Glutamatergic neuron (in vitro differentiated cells): ENCODE measurements around the gene PAPPA2. TPM values are rescaled to one million over a fixed set of nuclear protein-coding genes. Genes with fewer than 3 reads are reported as not detected.

Source experiments
- DNase-seq: peaks from one replicate; pipeline ENCODE4 v3.0.0; 2022
- H3K27ac Mint-ChIP-seq: one replicate; pipeline ENCODE4 v1.8.0; 2020; ENCODE audit warnings: mild to moderate bottlenecking, mixed read lengths, inconsistent platforms; ENCODE audit not compliant: unreplicated experiment
- H3K27me3 Mint-ChIP-seq: one replicate; pipeline ENCODE4 v1.8.0; 2020; ENCODE audit warnings: mild to moderate bottlenecking, moderate library complexity, mixed read lengths, inconsistent platforms; ENCODE audit not compliant: unreplicated experiment
- H3K36me3 Mint-ChIP-seq: one replicate; pipeline ENCODE4 v1.8.0; 2020; ENCODE audit warnings: mild to moderate bottlenecking, mixed read lengths, inconsistent platforms; ENCODE audit not compliant: unreplicated experiment
- H3K4me1 Mint-ChIP-seq: one replicate; pipeline ENCODE4 v1.8.0; 2020; ENCODE audit warnings: mild to moderate bottlenecking, low read depth, mixed read lengths, inconsistent platforms; ENCODE audit not compliant: unreplicated experiment
- H3K4me3 Mint-ChIP-seq: one replicate; pipeline ENCODE4 v1.8.0; 2020; ENCODE audit warnings: mild to moderate bottlenecking, mixed read lengths, inconsistent platforms; ENCODE audit not compliant: unreplicated experiment
- H3K9me3 Mint-ChIP-seq: one replicate; pipeline ENCODE4 v1.8.0; 2020; ENCODE audit warnings: mild to moderate bottlenecking, moderate library complexity, mixed read lengths, inconsistent platforms; ENCODE audit not compliant: unreplicated experiment
- total RNA-seq: library from RNA; stranded (reverse); fragmentation: NEBNext Ultra II Directional; extraction: Animal tissue kit (Norgen Biotek cat#: 25700); gene quantifications from one replicate; pipeline ENCODE4 v1.2.1, GENCODE V29; 2021; ENCODE audit not compliant: unreplicated experiment
- TF ChIP-seq, protein P1 (sequence below): fragments of 200-600 bp; sonication (generic); IDR thresholded peaks from one replicate; pipeline ENCODE4 v1.5.0; 2021; ENCODE audit not compliant: partially characterized antibody, unreplicated experiment

Gene PAPPA2
- total RNA-seq, 1 donor from 2014 or later: 2.3 TPM

DNA sequence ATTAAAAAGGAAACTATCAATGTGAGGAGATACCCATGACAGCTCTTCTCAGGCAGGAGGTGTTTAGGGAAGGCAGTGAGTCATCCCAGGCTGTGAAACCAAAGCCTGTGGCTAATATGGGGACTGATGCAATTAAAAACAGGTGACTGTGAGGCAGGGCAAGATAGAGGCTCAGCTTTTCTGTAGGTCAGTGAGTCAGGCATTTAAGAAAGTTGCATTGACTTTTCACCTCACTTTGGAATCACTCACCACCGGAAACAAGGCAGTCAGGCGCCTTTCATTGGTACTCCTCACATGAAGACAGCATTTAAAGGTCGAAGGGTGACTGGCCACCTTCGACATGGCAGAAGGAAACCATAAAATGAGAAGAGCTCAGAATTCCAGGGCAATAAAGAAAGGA lies 54.5 kb downstream of the PAPPA2 start:
- no peak overlapping the region for H3K27ac Mint-ChIP-seq
- H3K4me1 Mint-ChIP-seq: no peaks in the 10 kb centered on the region

DNA sequence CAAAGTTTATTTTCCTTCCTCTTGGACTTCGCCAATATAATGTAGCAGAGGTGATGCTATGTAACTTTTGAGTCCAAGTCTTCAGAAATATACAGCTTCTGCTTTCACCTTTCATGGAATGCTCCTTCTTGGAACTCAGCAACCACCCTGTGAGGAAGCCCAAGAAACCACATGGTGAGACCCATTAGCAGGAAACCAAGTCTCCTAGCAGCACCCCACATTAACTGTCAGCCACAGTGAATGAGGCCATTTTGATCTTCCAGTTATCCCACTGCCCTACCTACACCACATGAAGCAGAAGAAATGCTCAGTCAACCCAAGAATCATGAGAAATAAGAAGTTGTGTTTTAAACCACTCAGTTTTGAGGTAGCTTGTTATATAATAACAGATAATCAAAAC lies 58.2 kb downstream of the PAPPA2 start:
- DNase-seq: no peak
- Mint-ChIP-seq H3K36me3 (no peaks in the 10 kb centered on the region), H3K27ac (no peak overlapping the region), H3K4me3 (no peak overlapping the region), H3K4me1 (no peaks in the 10 kb centered on the region), H3K9me3 (no peaks in the 10 kb centered on the region), H3K27me3 (peaks cover 2% of the 10 kb centered on the region)
- TF ChIP-seq, protein P1, sequence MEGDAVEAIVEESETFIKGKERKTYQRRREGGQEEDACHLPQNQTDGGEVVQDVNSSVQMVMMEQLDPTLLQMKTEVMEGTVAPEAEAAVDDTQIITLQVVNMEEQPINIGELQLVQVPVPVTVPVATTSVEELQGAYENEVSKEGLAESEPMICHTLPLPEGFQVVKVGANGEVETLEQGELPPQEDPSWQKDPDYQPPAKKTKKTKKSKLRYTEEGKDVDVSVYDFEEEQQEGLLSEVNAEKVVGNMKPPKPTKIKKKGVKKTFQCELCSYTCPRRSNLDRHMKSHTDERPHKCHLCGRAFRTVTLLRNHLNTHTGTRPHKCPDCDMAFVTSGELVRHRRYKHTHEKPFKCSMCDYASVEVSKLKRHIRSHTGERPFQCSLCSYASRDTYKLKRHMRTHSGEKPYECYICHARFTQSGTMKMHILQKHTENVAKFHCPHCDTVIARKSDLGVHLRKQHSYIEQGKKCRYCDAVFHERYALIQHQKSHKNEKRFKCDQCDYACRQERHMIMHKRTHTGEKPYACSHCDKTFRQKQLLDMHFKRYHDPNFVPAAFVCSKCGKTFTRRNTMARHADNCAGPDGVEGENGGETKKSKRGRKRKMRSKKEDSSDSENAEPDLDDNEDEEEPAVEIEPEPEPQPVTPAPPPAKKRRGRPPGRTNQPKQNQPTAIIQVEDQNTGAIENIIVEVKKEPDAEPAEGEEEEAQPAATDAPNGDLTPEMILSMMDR: no peak

More for the DNA sequence above, 54.5 kb downstream of the PAPPA2 start:
- TF ChIP-seq, protein P1: no peak
- H3K9me3 Mint-ChIP-seq: no peaks in the 10 kb centered on the region
- peaks cover 2% of the 10 kb centered on the region for H3K27me3 Mint-ChIP-seq
- H3K4me3 Mint-ChIP-seq: no peak overlapping the region
- no peak for DNase-seq
- H3K36me3 Mint-ChIP-seq: no peaks in the 10 kb centered on the region

DNA sequence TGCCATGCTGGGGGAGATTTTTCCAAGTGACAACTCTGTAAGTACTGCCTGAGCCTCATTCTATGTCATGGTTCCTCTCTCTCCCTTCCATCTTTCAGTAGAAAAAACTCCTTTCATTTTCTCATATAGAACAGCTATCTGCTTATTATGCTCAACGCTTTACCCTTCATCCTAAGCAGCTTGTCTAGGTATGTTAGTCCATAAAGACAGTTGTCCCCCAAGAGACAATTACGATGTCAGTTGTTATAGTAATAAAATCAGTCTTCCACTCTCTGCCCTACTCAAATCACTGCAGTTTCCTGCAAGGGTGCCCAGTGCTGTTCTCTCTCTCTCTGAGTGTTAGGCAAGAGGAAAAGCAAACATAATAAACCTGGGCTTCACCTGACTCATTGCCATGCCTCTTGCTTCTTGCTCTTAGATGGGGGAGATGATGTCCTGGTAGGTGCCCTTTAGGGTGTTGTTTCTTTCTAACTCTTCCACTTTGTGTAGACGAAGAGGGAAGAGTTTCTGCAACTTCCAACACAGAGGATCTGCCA lies 59.4 kb downstream of the PAPPA2 start:
- Mint-ChIP-seq H3K36me3 (no peaks in the 10 kb centered on the region), H3K4me1 (no peaks in the 10 kb centered on the region), H3K4me3 (no peak overlapping the region), H3K9me3 (no peaks in the 10 kb centered on the region), H3K27me3 (peaks cover 2% of the 10 kb centered on the region), H3K27ac (no peak overlapping the region)
- DNase-seq: no peak
- TF ChIP-seq, protein P1: no peak

DNA sequence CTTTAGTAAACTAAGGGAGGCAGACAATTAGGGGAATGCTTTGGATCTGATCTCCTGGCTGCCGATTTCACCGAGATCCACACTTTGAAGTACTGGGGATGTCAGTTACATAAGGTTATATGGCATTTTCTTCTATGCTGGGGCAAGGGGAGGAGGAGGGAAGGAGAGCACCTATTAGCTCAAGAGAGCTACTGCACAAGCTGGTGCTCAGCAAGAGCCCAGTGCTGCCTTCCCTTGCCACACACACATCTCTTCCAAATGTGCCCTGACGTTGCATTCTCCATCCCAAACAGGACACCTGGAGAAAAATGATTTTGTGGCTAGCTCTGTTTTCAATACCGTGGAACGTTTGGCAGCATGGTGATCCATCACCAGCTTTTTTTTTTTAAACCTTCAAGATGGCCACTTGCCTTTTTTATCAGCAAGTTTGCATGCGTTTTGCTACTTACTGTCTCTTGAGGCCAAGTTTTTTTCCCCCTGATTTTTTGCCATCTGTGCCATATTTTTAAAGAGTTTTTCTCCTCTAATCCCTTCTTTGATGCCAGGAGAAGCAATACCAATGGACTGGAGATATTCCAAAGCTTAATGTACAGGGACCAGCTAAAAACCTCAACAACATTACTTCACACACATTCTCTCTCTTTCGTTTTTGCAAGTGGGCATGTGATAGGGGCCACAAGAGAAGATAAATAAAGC lies 66.6 kb downstream of the PAPPA2 start:
- Mint-ChIP-seq H3K4me3 (no peak overlapping the region), H3K27me3 (no peaks in the 10 kb centered on the region), H3K27ac (no peak overlapping the region), H3K36me3 (no peaks in the 10 kb centered on the region), H3K9me3 (no peaks in the 10 kb centered on the region), H3K4me1 (no peaks in the 10 kb centered on the region)
- no peak for DNase-seq
- TF ChIP-seq, protein P1: no peak

DNA sequence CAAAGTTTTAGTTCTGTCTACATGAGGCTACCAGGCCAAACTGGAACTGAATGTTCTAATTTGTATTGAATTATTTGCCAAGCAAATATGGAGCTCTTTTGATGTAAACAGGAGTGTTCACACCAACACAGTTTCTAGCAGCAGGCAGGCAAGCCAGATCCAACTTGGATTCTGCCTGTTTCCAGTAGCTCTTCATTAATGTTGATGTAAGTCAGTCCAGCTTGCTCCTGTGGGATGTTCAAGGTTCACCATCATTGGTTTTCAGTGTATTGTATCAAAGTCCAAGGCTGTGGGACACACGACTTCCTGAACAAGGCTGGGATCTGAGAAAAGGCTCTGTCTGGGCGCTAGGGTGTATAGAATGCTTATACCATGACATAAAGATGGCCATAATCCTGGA lies 68.1 kb downstream of the PAPPA2 start:
- H3K4me3 Mint-ChIP-seq: no peak overlapping the region
- H3K36me3 Mint-ChIP-seq: no peaks in the 10 kb centered on the region
- TF ChIP-seq, protein P1: no peak
- DNase-seq: no peak
- no peak overlapping the region for H3K27ac Mint-ChIP-seq
- no peaks in the 10 kb centered on the region for H3K27me3 Mint-ChIP-seq
- H3K4me1 Mint-ChIP-seq: no peaks in the 10 kb centered on the region
- no peaks in the 10 kb centered on the region for H3K9me3 Mint-ChIP-seq
